CD4-positive, alpha-beta T cell (primary cell): ENCODE data around the gene RNPEPL1. TPM values are rescaled to one million over a fixed set of nuclear protein-coding genes. Genes with fewer than 3 reads are reported as not detected.

Source experiments
- ATAC-seq: fragments of 200-7000 bp; cut with Tn5 transposase; one replicate; pipeline ENCODE4 v1.10.0; 2022; ENCODE audit warnings: mild to moderate bottlenecking; ENCODE audit not compliant: poor library complexity
- CTCF ChIA-PET: fragments of 350-600 bp; sonication (Branson Sonifier 250); formaldehyde crosslinking; loops from one replicate; lab custom pipeline; 2021; ENCODE audit warnings: antibody characterized with exemption, inconsistent platforms; lab: Charles Lee
- POLR2A ChIA-PET: fragments of 350-600 bp; sonication (Branson Sonifier 250); formaldehyde crosslinking; loops from one replicate; lab custom pipeline; 2021; ENCODE audit warnings: antibody characterized with exemption, inconsistent platforms; lab: Charles Lee
- DNase-seq, 14 experiments: peaks; one replicate each; pipeline ENCODE4 v3.0.0-alpha.2; 2013 to 2020; ENCODE audit warnings: mixed read lengths in 2 of 14
- H3K27ac ChIP-seq, 2 donors: one replicate each; pipeline versions ENCODE4 v1.5.1 to v1.7.0; 2013; ENCODE audit warnings: low read length in 2 of 2, low read depth in 1 of 2, mild to moderate bottlenecking in 1 of 2
- H3K27me3 ChIP-seq, 2 experiments: 1 replicate in 1 of 2; 2 replicates in 1 of 2; pipeline versions ENCODE4 v1.6.1 to v1.7.0; 2013; ENCODE audit warnings: low read length in 2 of 2, control low read depth in 1 of 2, mild to moderate bottlenecking in 1 of 2, moderate library complexity in 1 of 2; ENCODE audit not compliant: insufficient read depth in 2 of 2, control insufficient read depth in 1 of 2
- H3K36me3 ChIP-seq: one replicate; pipeline ENCODE4 v1.6.1; 2013; ENCODE audit warnings: low read length, control low read depth; ENCODE audit not compliant: insufficient read depth
- H3K4me1 ChIP-seq: one replicate; pipeline ENCODE4 v1.6.1; 2013; ENCODE audit warnings: low read length, control low read depth; ENCODE audit not compliant: insufficient read depth
- H3K4me3 ChIP-seq: one replicate; pipeline ENCODE4 v1.5.1; 2013; ENCODE audit warnings: mild to moderate bottlenecking, low read length, moderate library complexity
- H3K9me3 ChIP-seq, 2 experiments: 1 replicate in 1 of 2; 2 replicates in 1 of 2; pipeline versions ENCODE4 v1.6.1 to v1.7.0; 2013; ENCODE audit warnings: low read length in 2 of 2, mild to moderate bottlenecking in 2 of 2, control low read depth in 1 of 2, moderate library complexity in 1 of 2; ENCODE audit not compliant: control insufficient read depth in 1 of 2, insufficient read depth in 1 of 2
- H3K27ac Mint-ChIP-seq: one replicate; pipeline ENCODE4 v1.8.0; 2020; ENCODE audit warnings: mixed read lengths
- H3K27me3 Mint-ChIP-seq: one replicate; pipeline ENCODE4 v1.8.0; 2021; ENCODE audit warnings: mixed read lengths
- H3K36me3 Mint-ChIP-seq: one replicate; pipeline ENCODE4 v1.8.0; 2021; ENCODE audit warnings: low read depth, mixed read lengths
- H3K4me1 Mint-ChIP-seq: one replicate; pipeline ENCODE4 v1.8.0; 2021; ENCODE audit warnings: low read depth, mixed read lengths
- H3K4me3 Mint-ChIP-seq: one replicate; pipeline ENCODE4 v1.8.0; 2020; ENCODE audit warnings: mild to moderate bottlenecking, mixed read lengths
- H3K9me3 Mint-ChIP-seq: one replicate; pipeline ENCODE4 v1.8.0; 2020; ENCODE audit warnings: mixed read lengths
- intact Hi-C, 2 experiments: fragments of 100-400 bp; cut with DNase I in 1 of 2; cut with micrococcal nuclease in 1 of 2; formaldehyde crosslinking; loops; one replicate each; pipeline versions ENCODE4 v1.15.1 to v1.9.0; 2023 to 2025; cut with DNase I, micrococcal nuclease
- total RNA-seq, 174 experiments: library from RNA in 2 of 174; stranded (reverse) in 2 of 174; gene quantifications; one replicate each; pipeline ENCODE4 v1.2.3 and lab custom pipeline; 2021 to 2026
- TF ChIP-seq, protein P1 (sequence below): fragments of 200-600 bp; IDR thresholded peaks from one replicate; pipeline ENCODE4 v1.8.0; 2022; ENCODE audit warnings: antibody characterized with exemption, mild to moderate bottlenecking

RNPEPL1 gene
- total RNA-seq, 2 experiments from 2014 or later, result 73.0 to 78.8 TPM

DNA sequence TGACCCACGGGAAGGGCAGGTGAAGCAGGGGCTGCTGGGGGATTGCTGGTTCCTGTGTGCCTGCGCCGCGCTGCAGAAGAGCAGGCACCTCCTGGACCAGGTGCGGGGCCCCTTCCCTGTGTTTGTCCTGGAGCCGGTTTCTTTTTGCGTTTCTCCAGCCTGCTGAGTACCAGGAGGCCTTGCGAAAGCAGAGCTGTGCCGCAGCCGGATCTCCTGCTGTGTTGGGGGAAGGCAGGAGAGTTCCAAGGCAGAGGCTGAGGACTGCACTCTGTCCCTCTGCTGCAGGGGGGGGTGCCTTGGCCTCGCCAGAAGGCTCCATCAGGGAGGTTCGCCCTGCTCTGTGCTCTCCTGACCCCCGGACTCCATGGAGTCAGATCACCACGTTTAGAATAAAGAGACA, 21.1 kb downstream of the RNPEPL1 start:
- Mint-ChIP-seq H3K27me3 (no peaks in the 10 kb centered on the region), H3K27ac (no peak overlapping the region), H3K9me3 (no peaks in the 10 kb centered on the region), H3K4me3 (peak overlapping the region; percentile 97), H3K36me3 (peaks cover 49% of the 10 kb centered on the region), H3K4me1 (peaks cover 41% of the 10 kb centered on the region)
- ATAC-seq (no peak), DNase-seq (no peak)
- H3K36me3 ChIP-seq, result peaks cover 51% of the 10 kb centered on the region
- peaks cover 41% of the 10 kb centered on the region for H3K4me1 ChIP-seq
- intact Hi-C loops, result loop anchor here in 1 of 2 experiments (5.0 to 10.0 kb wide), 7 partner anchors 152 to 1098 kb away; partner anchors contain the start of genes ATG4B, DTYMK, GPC1 and MTERF4
- TF ChIP-seq, protein P1, sequence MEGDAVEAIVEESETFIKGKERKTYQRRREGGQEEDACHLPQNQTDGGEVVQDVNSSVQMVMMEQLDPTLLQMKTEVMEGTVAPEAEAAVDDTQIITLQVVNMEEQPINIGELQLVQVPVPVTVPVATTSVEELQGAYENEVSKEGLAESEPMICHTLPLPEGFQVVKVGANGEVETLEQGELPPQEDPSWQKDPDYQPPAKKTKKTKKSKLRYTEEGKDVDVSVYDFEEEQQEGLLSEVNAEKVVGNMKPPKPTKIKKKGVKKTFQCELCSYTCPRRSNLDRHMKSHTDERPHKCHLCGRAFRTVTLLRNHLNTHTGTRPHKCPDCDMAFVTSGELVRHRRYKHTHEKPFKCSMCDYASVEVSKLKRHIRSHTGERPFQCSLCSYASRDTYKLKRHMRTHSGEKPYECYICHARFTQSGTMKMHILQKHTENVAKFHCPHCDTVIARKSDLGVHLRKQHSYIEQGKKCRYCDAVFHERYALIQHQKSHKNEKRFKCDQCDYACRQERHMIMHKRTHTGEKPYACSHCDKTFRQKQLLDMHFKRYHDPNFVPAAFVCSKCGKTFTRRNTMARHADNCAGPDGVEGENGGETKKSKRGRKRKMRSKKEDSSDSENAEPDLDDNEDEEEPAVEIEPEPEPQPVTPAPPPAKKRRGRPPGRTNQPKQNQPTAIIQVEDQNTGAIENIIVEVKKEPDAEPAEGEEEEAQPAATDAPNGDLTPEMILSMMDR, result no peak
- no peak overlapping the region for H3K27ac ChIP-seq
- no peaks in the 10 kb centered on the region for H3K27me3 ChIP-seq
- CTCF ChIA-PET, result interaction anchor here (1.3 to 1.5 kb wide), 2 partner anchors 10 to 21 kb away, joined by 3 to 6 read pairs; partner anchors contain the start of gene RNPEPL1
- POLR2A ChIA-PET, result interaction anchor here (0.9 to 6.1 kb wide), 2 partner anchors 9 to 23 kb away, joined by 4 to 224 read pairs; partner anchors contain the start of gene RNPEPL1
- no peaks in the 10 kb centered on the region for H3K9me3 ChIP-seq
- no peak overlapping the region for H3K4me3 ChIP-seq

DNA sequence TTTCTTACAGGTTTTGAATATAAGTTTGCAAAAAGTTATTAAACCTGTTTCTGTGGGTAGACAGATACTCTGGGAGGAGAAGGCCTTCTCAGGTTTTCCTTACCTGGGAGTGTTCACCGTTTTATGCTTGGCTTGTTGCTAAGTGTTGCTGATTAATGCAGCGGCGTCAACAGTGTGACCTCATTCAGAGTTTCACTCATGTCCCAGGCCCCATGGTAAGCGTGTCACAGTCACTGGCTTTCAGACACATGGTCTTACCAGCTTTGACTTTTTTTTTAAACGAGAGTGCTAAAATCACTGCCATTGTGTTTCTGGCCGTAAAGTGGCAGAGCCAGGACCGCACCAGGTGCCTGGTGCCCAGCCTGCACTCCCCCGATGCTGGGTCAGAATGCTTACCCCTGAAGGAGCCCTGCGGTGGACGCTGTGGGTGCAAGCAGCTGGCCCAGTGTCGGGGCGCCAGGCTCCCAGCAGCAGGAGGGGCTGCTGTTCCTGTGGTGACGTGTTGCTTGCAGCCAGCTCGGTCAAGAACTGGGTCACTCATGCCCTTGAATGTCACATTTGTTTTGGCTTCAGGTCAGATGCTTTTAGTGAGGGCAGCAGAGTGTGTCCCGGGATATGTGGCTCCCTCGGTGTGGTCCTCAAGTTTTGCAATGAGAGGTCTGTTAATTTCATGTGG, 21.7 kb downstream of the RNPEPL1 start:
- no peak overlapping the region for H3K4me3 ChIP-seq
- no peaks in the 10 kb centered on the region for H3K9me3 ChIP-seq
- ATAC-seq (no peak), DNase-seq (no peak)
- peaks cover 57% of the 10 kb centered on the region for H3K36me3 ChIP-seq
- TF ChIP-seq, protein P1, result no peak
- no peaks in the 10 kb centered on the region for H3K9me3 Mint-ChIP-seq
- ChIA-PET CTCF (no interaction called here), POLR2A (interaction anchor here (0.9 kb wide), 1 partner anchor 10 kb away, joined by 4 read pairs; no protein-coding TSS in a partner anchor)
- H3K4me3 Mint-ChIP-seq, result no peak overlapping the region
- H3K27ac Mint-ChIP-seq, result no peak overlapping the region
- no peak overlapping the region for H3K27ac ChIP-seq
- H3K36me3 Mint-ChIP-seq, result peaks cover 51% of the 10 kb centered on the region
- H3K27me3 Mint-ChIP-seq, result no peaks in the 10 kb centered on the region
- intact Hi-C loops, result loop anchor here in 1 of 2 experiments (5.0 to 10.0 kb wide), 7 partner anchors 153 to 1097 kb away; partner anchors contain the start of genes ATG4B, DTYMK, GPC1 and MTERF4
- peaks cover 35% of the 10 kb centered on the region for H3K4me1 Mint-ChIP-seq
- peaks cover 35% of the 10 kb centered on the region for H3K4me1 ChIP-seq
- H3K27me3 ChIP-seq, result no peaks in the 10 kb centered on the region

GRCh38 chr2:240590681-240591111, 22.4 kb downstream of the RNPEPL1 start:
- Histone ChIP-seq H3K27ac (no peak overlapping the region), H3K36me3 (peaks cover 64% of the 10 kb centered on the region), H3K4me3 (no peak overlapping the region), H3K27me3 (no peaks in the 10 kb centered on the region), H3K9me3 (no peaks in the 10 kb centered on the region), H3K4me1 (peaks cover 33% of the 10 kb centered on the region)
- intact Hi-C loops, result no loop called here
- Mint-ChIP-seq H3K27ac (no peak overlapping the region), H3K9me3 (no peaks in the 10 kb centered on the region), H3K4me3 (no peak overlapping the region), H3K27me3 (no peaks in the 10 kb centered on the region), H3K4me1 (peaks cover 29% of the 10 kb centered on the region), H3K36me3 (peaks cover 49% of the 10 kb centered on the region)
- TF ChIP-seq, protein P1, result no peak
- ATAC-seq (no peak), DNase-seq (no peak)
- POLR2A ChIA-PET, result no interaction called here
- CTCF ChIA-PET, result no interaction called here
